Measurements from ENCODE around the gene SPON2. TPM values are rescaled to one million over a fixed set of nuclear protein-coding genes. Genes with fewer than 3 reads are reported as not detected.
A peak's percentile ranks its signal among the peaks of the same experiment; 100 is the strongest.

SPON2 gene
- total RNA-seq, 2 donors from 2014 or later, result 7.0 to 17.4 TPM

- DNase-seq (ENCODE audit: low spot score in 2 of 2) (no peak), ATAC-seq (peak in 1 of 2 donors; percentile 34)
- peaks cover 21 to 32% of the 10 kb centered on the region in 2 donors for H3K36me3 Mint-ChIP-seq
- H3K9me3 Mint-ChIP-seq, result peaks cover 10 to 21% of the 10 kb centered on the region in 2 donors
- H3K27ac Mint-ChIP-seq, result no peak overlapping the region
Observed at GRCh38 chr4:1183985-1184773, 11.8 kb upstream of the SPON2 start.

GRCh38 chr4:1182313-1182712, 9.9 kb upstream of the SPON2 start:
- H3K36me3 Mint-ChIP-seq, result peaks cover 21 to 32% of the 10 kb centered on the region in 2 donors
- ATAC-seq, result no peak
- DNase-seq (ENCODE audit: low spot score in 2 of 2), result no peak
- H3K27ac Mint-ChIP-seq, result no peak overlapping the region
- peaks cover 10 to 21% of the 10 kb centered on the region in 2 donors for H3K9me3 Mint-ChIP-seq

GRCh38 chr4:1180663-1181062, 8.3 kb upstream of the SPON2 start:
- ATAC-seq, result no peak
- DNase-seq (ENCODE audit: low spot score in 2 of 2), result no peak
- peaks cover 10 to 21% of the 10 kb centered on the region in 2 donors for H3K9me3 Mint-ChIP-seq
- no peak overlapping the region for H3K27ac Mint-ChIP-seq
- H3K36me3 Mint-ChIP-seq, result peaks cover 21 to 32% of the 10 kb centered on the region in 2 donors

- DNase-seq (ENCODE audit: low spot score in 2 of 2), result no peak
- ATAC-seq, result no peak
- Mint-ChIP-seq H3K36me3 (peaks cover 21 to 32% of the 10 kb centered on the region in 2 donors), H3K27ac (no peak overlapping the region), H3K9me3 (peaks cover 10 to 21% of the 10 kb centered on the region in 2 donors)
Observed at GRCh38 chr4:1179976-1180375, 7.6 kb upstream of the SPON2 start.

- DNase-seq (ENCODE audit: low spot score in 2 of 2) (no peak), ATAC-seq (no peak)
- peaks cover 10 to 21% of the 10 kb centered on the region in 2 donors for H3K9me3 Mint-ChIP-seq
- no peak overlapping the region for H3K27ac Mint-ChIP-seq
- peaks cover 21 to 32% of the 10 kb centered on the region in 2 donors for H3K36me3 Mint-ChIP-seq
Observed at GRCh38 chr4:1179089-1179441, 6.7 kb upstream of the SPON2 start.

- H3K27ac Mint-ChIP-seq, result no peak overlapping the region
- H3K36me3 Mint-ChIP-seq, result peaks cover 21 to 32% of the 10 kb centered on the region in 2 donors
- no peak for DNase-seq (ENCODE audit: low spot score in 2 of 2)
- peaks cover 10 to 21% of the 10 kb centered on the region in 2 donors for H3K9me3 Mint-ChIP-seq
- ATAC-seq, result no peak
Observed at GRCh38 chr4:1178300-1179088, 6.1 kb upstream of the SPON2 start.

GRCh38 chr4:1177274-1178141, 5.1 kb upstream of the SPON2 start:
- ATAC-seq, result peak; percentile 40 to 46
- no peak overlapping the region for H3K27ac Mint-ChIP-seq
- DNase-seq (ENCODE audit: low spot score in 2 of 2), result no peak

GRCh38 chr4:1176398-1177273, 4.3 kb upstream of the SPON2 start:
- ATAC-seq (peak in 1 of 2 donors; percentile 79), DNase-seq (ENCODE audit: low spot score in 2 of 2) (no peak)
- Mint-ChIP-seq H3K36me3 (peaks cover 15 to 22% of the 10 kb centered on the region in 2 donors), H3K9me3 (peaks cover 10 to 15% of the 10 kb centered on the region in 2 donors), H3K27ac (no peak overlapping the region)

More at GRCh38 chr4:1177274-1178141, 5.1 kb upstream of the SPON2 start:
- H3K9me3 Mint-ChIP-seq, result peaks cover 10 to 20% of the 10 kb centered on the region in 2 donors
- H3K36me3 Mint-ChIP-seq, result peaks cover 16 to 31% of the 10 kb centered on the region in 2 donors

- Mint-ChIP-seq H3K36me3 (peaks cover 10 to 13% of the 10 kb centered on the region in 2 donors), H3K27ac (no peak overlapping the region), H3K9me3 (peaks cover 4 to 8% of the 10 kb centered on the region in 2 donors)
- no peak for ATAC-seq
- no peak for DNase-seq (ENCODE audit: low spot score in 2 of 2)
Observed at GRCh38 chr4:1175635-1176229, 3.3 kb upstream of the SPON2 start.

GRCh38 chr4:1174941-1175634, 2.7 kb upstream of the SPON2 start:
- Mint-ChIP-seq H3K27ac (no peak overlapping the region), H3K36me3 (peaks cover 6 to 8% of the 10 kb centered on the region in 2 donors), H3K9me3 (peaks cover 0 to 2% of the 10 kb centered on the region in 2 donors)
- ATAC-seq, result no peak
- no peak for DNase-seq (ENCODE audit: low spot score in 2 of 2)

- ATAC-seq (no peak), DNase-seq (ENCODE audit: low spot score in 2 of 2) (no peak)
- peaks cover 0 to 4% of the 10 kb centered on the region in 2 donors for H3K36me3 Mint-ChIP-seq
- no peaks in the 10 kb centered on the region for H3K9me3 Mint-ChIP-seq
- H3K27ac Mint-ChIP-seq, result no peak overlapping the region
Observed at GRCh38 chr4:1172971-1173757, 781 bp upstream of the SPON2 start.

- Mint-ChIP-seq H3K36me3 (peaks cover 0 to 4% of the 10 kb centered on the region in 2 donors), H3K9me3 (no peaks in the 10 kb centered on the region), H3K27ac (no peak overlapping the region)
- ATAC-seq (peak in 1 of 2 donors; percentile 29), DNase-seq (ENCODE audit: low spot score in 2 of 2) (peak in 1 of 2 donors; percentile 59)
Observed at GRCh38 chr4:1171311-1172227, 814 bp downstream of the SPON2 start.

- no peak for ATAC-seq
- DNase-seq (ENCODE audit: low spot score in 2 of 2), result no peak
Observed at GRCh38 chr4:1170976-1171310, 1.4 kb downstream of the SPON2 start.

More at GRCh38 chr4:1170976-1171310, 1.4 kb downstream of the SPON2 start:
- Mint-ChIP-seq H3K27ac (no peak overlapping the region), H3K9me3 (no peaks in the 10 kb centered on the region), H3K36me3 (peaks cover 0 to 4% of the 10 kb centered on the region in 2 donors)
